BLaER1 (cell line): Measurements from ENCODE around the gene LRRC8C.

Source experiments
- H3K27ac ChIP-seq: shearing (Covaris generic); formaldehyde crosslinking; 2 replicates; pipeline ENCODE4 v1.8.1; 2022
- H3K27me3 ChIP-seq: shearing (Covaris generic); formaldehyde crosslinking; 2 replicates; pipeline ENCODE4 v1.8.1; 2022
- H3K36me3 ChIP-seq: shearing (Covaris generic); formaldehyde crosslinking; 2 replicates; pipeline ENCODE4 v1.8.1; 2022
- H3K4me1 ChIP-seq: shearing (Covaris generic); formaldehyde crosslinking; 2 replicates; pipeline ENCODE4 v1.8.1; 2022
- H3K4me2 ChIP-seq: shearing (Covaris generic); formaldehyde crosslinking; 2 replicates; pipeline ENCODE4 v1.8.1; 2022
- H3K4me3 ChIP-seq: shearing (Covaris generic); formaldehyde crosslinking; 2 replicates; pipeline ENCODE4 v1.8.1; 2022
- H3K9ac ChIP-seq: shearing (Covaris generic); formaldehyde crosslinking; 2 replicates; pipeline ENCODE4 v1.8.1; 2022
- H3K9me3 ChIP-seq: shearing (Covaris generic); formaldehyde crosslinking; 2 replicates; pipeline ENCODE4 v1.8.1; 2022
- H4K20me1 ChIP-seq: shearing (Covaris generic); formaldehyde crosslinking; 2 replicates; pipeline ENCODE4 v1.8.1; 2022
- Cebpa-rat ChIP-seq: shearing (Covaris generic); IDR thresholded peaks from 2 replicates; pipeline ENCODE4 v1.8.1; 2022

The LRRC8C gene

DNA sequence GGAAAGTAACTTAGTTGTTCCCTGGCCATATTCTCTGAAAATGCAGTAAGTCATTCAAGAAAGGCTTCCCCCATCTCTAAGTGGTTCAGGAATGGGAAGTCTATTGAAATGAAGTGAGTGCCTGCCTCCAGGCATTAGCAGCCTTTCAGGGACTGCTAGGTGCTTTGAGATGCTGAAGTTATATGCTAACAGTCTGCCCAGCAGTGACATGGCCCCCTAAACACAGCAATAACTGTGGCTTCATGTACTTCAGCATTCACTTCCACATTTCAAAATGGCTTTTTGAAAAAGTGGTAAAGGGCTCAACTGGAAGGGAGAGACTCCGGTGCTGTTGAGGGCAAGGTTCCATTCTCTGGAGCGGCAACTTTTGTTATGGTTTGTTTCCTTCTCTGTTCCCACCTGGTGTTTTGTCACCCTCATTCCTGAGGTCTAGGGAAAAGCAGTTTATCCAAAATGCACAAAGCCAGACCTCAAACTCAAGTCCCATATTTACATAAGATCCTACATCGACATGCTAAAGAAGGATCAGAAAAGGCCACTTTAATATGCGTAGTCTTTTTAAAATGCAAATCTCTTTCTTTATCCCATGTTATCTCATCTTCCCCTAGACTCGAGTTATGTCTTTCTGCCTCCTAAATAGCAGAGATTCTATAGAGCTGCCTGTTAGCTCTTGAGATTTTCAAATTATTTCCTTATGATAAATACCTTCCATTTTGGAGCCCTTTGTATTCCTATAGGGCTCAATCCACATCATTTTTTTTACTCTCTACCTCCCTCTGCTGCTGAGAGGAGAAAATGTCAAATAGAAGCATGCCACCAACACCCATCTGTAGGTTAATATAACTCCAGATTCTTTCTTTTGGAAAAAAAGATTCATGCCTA is 34.2 kb upstream of the LRRC8C start:
- no peak overlapping the region for H3K27ac ChIP-seq
- no peak overlapping the region for H3K4me3 ChIP-seq
- H4K20me1 ChIP-seq = peaks cover 18% of the 10 kb centered on the region; the same call in 1 of the 2 replicates
- TF ChIP-seq Cebpa-rat = no peak
- H3K4me2 ChIP-seq = no peak overlapping the region
- peaks cover 19% of the 10 kb centered on the region for H3K36me3 ChIP-seq
- no peaks in the 10 kb centered on the region for H3K9me3 ChIP-seq
- H3K4me1 ChIP-seq = no peaks in the 10 kb centered on the region
- H3K27me3 ChIP-seq = no peaks in the 10 kb centered on the region
- no peak overlapping the region for H3K9ac ChIP-seq

- Histone ChIP-seq H3K9ac (no peak overlapping the region), H3K36me3 (peaks cover 19% of the 10 kb centered on the region; the same call in 1 of the 2 replicates), H3K4me2 (no peak overlapping the region), H3K4me1 (no peaks in the 10 kb centered on the region), H3K27me3 (no peaks in the 10 kb centered on the region), H3K27ac (no peak overlapping the region), H3K4me3 (no peak overlapping the region), H3K9me3 (no peaks in the 10 kb centered on the region), H4K20me1 (peaks cover 18% of the 10 kb centered on the region; the same call in 1 of the 2 replicates)
- TF ChIP-seq Cebpa-rat = no peak
Observed at GRCh38 chr1:89599332-89599630, 33.6 kb upstream of the LRRC8C start.

GRCh38 chr1:89600451-89601224 is 32.3 kb upstream of the LRRC8C start:
- Histone ChIP-seq H3K4me1 (peaks cover 3% of the 10 kb centered on the region; the same call in 1 of the 2 replicates), H3K27me3 (no peaks in the 10 kb centered on the region), H3K27ac (no peak overlapping the region), H4K20me1 (peaks cover 18% of the 10 kb centered on the region; the same call in 1 of the 2 replicates), H3K36me3 (peaks cover 12% of the 10 kb centered on the region; the same call in 1 of the 2 replicates), H3K4me2 (no peak overlapping the region), H3K4me3 (no peak overlapping the region), H3K9ac (no peak overlapping the region), H3K9me3 (no peaks in the 10 kb centered on the region)
- TF ChIP-seq Cebpa-rat = no peak

DNA sequence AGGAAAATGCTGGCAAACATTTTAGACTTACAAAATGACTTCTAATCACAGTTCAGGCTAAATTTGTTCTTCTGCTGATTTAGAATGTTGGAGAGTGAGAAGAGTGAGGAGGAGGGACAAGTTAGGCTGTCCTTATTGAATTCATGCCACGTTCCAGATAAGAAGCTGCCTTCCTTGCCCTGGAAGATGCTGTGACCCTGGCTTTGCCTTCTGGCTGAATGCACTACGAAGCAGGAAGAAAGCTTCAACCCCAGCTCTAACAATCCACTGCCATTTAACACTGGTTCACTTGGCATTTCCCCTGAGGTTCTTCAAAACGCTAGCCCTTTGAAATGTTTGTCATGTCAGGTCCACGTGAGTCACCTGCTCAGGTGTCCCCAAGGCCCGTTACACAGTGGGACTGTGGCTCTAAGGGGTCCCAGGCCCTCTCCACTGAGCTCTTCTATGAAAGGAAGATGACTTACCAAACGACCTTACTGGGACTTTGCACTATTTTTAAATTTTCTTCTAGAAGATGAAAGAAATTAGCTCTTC is 30.0 kb upstream of the LRRC8C start:
- Histone ChIP-seq H3K27ac (no peak overlapping the region), H4K20me1 (peaks cover 10% of the 10 kb centered on the region; the same call in 1 of the 2 replicates), H3K4me2 (no peak overlapping the region), H3K27me3 (no peaks in the 10 kb centered on the region), H3K9me3 (no peaks in the 10 kb centered on the region), H3K4me1 (peaks cover 15% of the 10 kb centered on the region), H3K9ac (no peak overlapping the region), H3K36me3 (peaks cover 12% of the 10 kb centered on the region; the same call in 1 of the 2 replicates), H3K4me3 (no peak overlapping the region)
- no peak for TF ChIP-seq Cebpa-rat

DNA sequence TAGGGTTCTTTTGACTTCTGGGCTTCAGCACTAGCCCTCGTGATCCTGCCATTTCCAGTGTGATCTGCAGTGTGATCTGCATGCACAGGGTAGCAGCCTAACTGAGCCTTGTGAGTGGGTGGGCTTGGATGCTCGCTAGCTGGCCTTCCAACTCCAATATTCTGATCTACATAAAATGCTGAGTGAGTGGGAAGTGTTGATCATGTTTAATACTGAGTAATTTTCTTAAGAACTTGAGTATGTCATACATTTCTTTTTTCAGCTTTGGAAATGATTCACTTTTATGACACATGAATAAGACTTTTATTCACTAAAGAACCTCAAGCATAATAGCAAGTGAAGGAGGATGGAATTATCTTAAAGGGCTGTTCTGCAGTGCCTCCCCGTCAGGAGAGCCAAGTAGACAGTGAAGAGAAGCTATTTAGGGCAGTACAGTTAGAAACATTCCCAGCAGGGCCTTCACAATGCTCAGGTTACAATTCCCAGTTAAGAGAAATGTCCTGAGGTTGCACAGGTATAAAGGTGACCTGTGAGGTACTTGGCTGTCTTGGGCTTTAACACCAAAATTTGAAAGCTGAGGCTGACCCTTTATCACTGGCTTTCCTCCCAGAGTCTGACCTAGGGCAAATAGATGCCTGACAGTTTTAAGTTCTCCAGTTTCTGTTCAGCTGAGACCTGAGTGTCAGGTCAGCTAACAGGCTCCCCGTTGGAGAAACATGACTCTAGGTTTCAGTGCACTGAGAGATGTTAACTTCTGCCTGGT is 29.1 kb upstream of the LRRC8C start:
- no peaks in the 10 kb centered on the region for H3K9me3 ChIP-seq
- H3K36me3 ChIP-seq = peaks cover 10% of the 10 kb centered on the region; the same call in 1 of the 2 replicates
- H3K27ac ChIP-seq = no peak overlapping the region
- no peak overlapping the region for H3K9ac ChIP-seq
- H3K4me2 ChIP-seq = no peak overlapping the region
- peaks cover 21% of the 10 kb centered on the region for H3K4me1 ChIP-seq
- TF ChIP-seq Cebpa-rat = no peak
- H3K27me3 ChIP-seq = no peaks in the 10 kb centered on the region
- H4K20me1 ChIP-seq = peaks cover 10% of the 10 kb centered on the region; the same call in 1 of the 2 replicates
- no peak overlapping the region for H3K4me3 ChIP-seq

DNA sequence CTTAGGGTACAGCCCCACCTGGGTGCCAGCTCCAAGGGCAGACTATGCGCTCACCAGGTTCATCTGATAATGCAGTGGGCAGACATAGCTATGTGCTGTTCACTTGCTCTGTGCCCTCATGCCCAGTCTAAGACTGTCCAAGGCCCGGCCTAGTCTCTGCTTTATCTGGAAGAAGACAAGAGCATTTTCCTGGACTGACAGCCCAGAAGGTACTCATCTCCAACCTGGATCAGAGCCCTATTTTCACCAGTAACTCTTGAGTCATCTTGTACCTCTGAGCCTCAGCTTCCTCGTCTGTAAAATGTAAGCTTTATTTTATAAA is 28.5 kb upstream of the LRRC8C start:
- H3K4me1 ChIP-seq = peaks cover 21% of the 10 kb centered on the region
- no peak for TF ChIP-seq Cebpa-rat
- H4K20me1 ChIP-seq = peaks cover 8% of the 10 kb centered on the region; the same call in 1 of the 2 replicates
- H3K9ac ChIP-seq = no peak overlapping the region
- H3K9me3 ChIP-seq = no peaks in the 10 kb centered on the region
- no peaks in the 10 kb centered on the region for H3K27me3 ChIP-seq
- peaks cover 15% of the 10 kb centered on the region for H3K36me3 ChIP-seq
- no peak overlapping the region for H3K27ac ChIP-seq
- H3K4me2 ChIP-seq = no peak overlapping the region
- no peak overlapping the region for H3K4me3 ChIP-seq

GRCh38 chr1:89605692-89606091 is 27.2 kb upstream of the LRRC8C start:
- Histone ChIP-seq H3K9ac (no peak overlapping the region), H3K4me1 (peaks cover 28% of the 10 kb centered on the region), H3K27me3 (no peaks in the 10 kb centered on the region), H3K4me3 (no peak overlapping the region), H4K20me1 (no peaks in the 10 kb centered on the region), H3K36me3 (peaks cover 28% of the 10 kb centered on the region), H3K27ac (no peak overlapping the region), H3K9me3 (no peaks in the 10 kb centered on the region), H3K4me2 (0 out of 2 replicates have a peak overlapping the region, but pooled peaks have one; percentile 10)
- TF ChIP-seq Cebpa-rat = no peak

DNA sequence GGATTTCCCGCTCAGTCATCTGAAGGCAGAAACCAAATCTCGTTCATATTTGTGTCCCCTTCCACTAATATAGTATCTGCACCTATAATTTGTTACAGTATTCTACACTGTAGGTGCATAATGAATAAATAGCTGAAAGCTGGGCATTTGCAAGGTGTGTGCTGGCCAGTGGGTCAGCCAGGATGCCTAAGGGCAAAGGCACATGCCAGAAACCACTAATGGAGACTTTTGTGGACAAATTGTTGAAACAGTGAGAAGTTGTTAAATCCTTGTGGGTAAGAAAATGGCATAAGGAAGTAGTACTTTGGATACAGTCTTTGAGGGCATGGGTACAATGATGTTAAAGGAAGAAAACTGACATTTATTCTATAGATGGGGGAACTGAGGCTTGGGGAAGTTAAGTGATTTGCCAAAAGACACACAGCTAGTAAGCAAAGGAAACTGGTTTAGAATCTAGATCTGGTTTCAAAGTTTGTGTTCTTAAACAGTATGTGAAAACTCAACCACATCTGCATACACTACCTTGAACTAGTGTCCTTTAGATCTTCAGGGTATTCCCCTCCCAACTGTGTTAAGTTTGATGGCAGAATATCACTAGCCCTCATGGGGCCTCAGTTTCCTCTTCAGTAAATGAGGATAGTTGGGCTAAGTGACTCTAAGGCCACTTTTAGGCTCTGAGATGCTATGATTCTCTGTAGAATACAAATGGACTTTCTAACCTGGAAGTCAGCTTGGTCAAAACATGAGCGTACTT is 26.5 kb upstream of the LRRC8C start:
- Histone ChIP-seq H3K36me3 (peaks cover 26% of the 10 kb centered on the region), H3K27me3 (no peaks in the 10 kb centered on the region), H3K4me3 (no peak overlapping the region), H3K9me3 (no peaks in the 10 kb centered on the region), H3K27ac (no peak overlapping the region), H3K4me2 (no peak overlapping the region), H3K9ac (no peak overlapping the region), H3K4me1 (peaks cover 35% of the 10 kb centered on the region), H4K20me1 (no peaks in the 10 kb centered on the region)
- TF ChIP-seq Cebpa-rat = no peak

GRCh38 chr1:89607156-89607555 is 25.8 kb upstream of the LRRC8C start:
- Histone ChIP-seq H3K9ac (no peak overlapping the region), H3K27me3 (no peaks in the 10 kb centered on the region), H3K4me2 (0 out of 2 replicates have a peak overlapping the region, but pooled peaks have one; percentile 49), H3K36me3 (peaks cover 23% of the 10 kb centered on the region), H3K9me3 (no peaks in the 10 kb centered on the region), H3K27ac (no peak overlapping the region), H4K20me1 (no peaks in the 10 kb centered on the region), H3K4me1 (peaks cover 42% of the 10 kb centered on the region), H3K4me3 (no peak overlapping the region)
- no peak for TF ChIP-seq Cebpa-rat
